Stimulated activated naive CD4-positive, alpha-beta T cell (primary cell): Measurements from ENCODE around the gene SLC6A4.
"Not testable (repeated sequence)": the region's sequence is repeated elsewhere in the genome, so short reads cannot be mapped to it uniquely, and the experiment has no call there.

Experiments
- DNase-seq, 6 experiments: peaks; one replicate each; lab custom pipeline; 2025; lab: John Stamatoyannopoulos, UW

Gene SLC6A4

DNA sequence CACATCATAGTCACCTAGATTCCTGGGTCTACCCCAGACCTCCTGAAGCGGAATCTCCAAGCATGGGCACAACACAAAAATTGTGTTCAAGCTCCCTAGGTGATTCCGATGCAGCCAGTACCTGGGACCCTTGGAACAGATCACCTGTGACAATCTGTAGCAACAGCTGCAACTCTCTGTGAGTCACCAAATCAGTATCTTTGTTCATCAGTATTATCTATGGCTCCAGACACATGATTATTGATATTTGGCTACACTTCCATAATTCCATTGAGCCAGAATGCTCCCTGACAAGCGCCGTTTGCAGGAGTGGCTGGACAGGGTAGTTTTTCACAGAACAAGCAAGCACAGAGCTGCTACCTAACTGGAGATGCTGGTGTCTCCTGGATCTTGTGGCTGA is 16.2 kb downstream of the SLC6A4 start:
- DNase-seq = no peak

DNA sequence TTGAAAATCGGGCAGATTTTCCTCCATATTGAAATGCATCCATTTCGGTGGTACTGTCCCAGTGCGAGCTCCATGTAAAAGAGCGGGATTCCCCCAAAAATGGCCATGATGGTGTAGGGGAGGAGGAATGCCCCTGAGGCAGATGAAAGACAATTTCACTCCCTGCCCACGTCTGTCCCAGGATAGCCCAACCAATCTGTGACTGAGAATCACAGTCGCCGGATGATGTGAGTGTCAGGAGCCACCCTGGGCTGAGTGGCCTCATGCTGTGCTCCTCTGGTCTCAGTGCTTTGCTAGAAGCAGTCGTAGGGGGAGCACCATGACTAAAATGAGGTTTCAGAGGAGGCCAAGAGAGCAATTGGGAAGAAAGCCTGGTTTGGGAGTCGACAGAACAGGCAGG is 16.7 kb downstream of the SLC6A4 start:
- no peak for DNase-seq

DNA sequence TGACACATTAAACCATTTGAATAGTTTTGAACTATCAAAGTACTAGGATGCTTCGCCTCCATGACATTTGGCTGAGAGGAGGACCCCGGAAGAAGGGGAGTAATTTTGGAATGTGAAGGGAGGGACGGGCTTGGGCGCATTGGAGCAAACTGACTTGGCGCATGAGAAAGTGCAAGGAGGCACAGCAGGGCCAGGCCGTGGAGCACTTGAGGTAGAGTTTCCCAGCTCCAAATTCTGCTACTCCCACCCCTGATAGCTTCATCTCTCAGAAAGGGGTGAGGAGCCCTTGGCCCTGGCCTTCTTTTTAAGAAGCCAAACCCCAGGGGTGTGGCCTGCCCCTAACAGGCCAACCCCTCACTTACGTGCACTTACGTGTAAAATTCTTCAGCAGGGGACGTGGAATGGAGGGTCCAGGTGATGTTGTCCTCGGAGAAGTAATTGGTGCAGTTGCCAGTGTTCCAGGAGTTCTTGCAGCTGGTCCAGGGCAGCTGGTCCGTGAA is 17.7 kb downstream of the SLC6A4 start:
- DNase-seq = no peak

DNA sequence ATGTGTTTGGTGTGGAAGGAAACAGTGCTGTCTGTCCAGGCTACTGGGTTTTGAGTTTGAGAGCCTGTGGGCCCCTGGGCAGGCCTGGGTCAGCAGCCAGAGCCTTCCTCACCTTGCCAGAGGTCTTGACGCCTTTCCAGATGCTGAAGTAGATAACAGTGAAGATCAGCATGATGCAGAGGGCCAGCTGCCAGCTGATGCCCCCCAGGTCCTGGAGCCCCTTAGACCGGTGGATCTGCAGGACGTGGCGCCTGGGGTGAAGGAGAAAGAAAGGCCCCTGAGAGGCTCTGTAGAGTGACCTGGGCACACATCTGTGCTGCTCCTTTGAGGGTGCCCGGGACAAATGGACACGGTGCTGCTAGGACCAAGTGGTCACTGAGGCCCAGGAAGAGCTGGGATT is 18.4 kb downstream of the SLC6A4 start:
- no peak for DNase-seq

DNA sequence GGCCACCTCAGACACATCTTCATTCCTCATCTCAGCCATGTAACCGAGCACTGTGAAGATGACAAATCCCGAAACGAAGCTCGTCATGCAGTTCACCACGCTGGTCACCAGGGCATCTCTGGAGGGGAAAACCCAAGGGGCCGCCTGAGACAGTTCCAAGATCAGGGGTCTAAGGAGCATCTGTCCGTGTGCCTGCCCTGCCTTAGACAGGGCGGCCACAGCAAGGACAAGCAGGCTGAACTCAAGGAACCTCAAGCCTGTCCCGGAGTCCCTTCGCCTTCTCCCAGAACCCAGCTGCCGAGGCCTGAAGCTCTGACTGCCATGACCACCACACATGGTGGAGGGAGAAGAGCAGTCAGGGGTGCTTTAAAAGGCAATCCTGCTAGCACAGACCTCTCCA is 22.7 kb downstream of the SLC6A4 start:
- no peak for DNase-seq

DNA sequence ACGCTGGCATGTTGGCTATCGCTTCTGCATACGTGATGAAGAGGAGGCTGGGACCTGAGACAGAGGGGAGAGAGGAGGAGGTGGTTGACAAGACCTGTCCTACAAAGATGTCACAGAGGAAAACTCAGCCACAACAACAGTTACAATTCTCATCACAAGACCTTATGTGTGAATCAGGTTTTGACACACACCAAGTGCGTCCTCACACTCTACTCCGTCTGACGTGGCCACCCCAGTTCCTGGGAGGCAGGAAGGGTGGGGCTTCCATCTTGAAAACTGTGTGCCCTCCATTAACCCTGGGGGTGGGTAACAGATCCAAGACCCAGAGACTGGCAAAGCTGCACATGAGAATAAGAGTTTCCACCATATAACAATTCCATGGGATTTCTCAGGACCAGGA is 24.1 kb downstream of the SLC6A4 start:
- DNase-seq = no peak

DNA sequence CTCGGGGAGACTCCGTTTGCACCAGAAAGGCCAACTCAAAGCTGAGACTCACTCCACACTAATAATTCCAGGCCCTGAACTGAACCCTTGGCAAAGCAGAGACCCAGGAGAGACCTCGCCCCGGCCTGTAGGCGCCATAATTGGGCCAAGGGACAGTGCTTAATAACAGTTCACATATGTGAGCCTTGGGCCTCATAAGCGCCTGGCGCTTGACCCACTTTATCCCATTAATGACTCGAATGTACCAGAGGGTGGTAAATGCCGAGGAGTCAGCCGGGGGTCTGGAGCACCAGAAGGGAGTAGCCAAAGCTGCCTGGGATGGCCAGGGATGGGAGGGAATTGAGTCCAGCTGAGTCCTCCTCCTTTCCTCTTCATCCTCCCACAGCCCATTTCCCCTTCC is 24.6 kb downstream of the SLC6A4 start:
- DNase-seq = no peak

DNA sequence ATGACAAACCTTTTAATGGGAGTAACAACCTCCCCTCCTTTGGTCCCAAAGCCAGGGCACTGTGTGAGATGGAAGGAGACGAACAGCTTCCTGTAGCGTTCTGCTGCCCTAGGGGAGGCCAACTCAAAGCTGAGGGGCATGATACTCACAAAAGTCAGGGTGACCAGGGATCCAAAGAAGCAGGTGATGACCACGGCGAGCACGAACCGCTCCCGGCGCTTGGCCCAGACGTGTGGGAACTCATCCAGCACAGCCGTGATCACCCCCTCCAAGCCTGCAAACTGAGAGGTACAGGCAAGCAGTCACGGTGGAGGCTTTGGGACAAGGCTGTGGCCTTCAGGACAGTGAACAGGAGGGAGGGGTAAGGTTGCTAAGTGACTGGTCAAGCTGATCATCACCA is 25.1 kb downstream of the SLC6A4 start:
- no peak for DNase-seq

DNA sequence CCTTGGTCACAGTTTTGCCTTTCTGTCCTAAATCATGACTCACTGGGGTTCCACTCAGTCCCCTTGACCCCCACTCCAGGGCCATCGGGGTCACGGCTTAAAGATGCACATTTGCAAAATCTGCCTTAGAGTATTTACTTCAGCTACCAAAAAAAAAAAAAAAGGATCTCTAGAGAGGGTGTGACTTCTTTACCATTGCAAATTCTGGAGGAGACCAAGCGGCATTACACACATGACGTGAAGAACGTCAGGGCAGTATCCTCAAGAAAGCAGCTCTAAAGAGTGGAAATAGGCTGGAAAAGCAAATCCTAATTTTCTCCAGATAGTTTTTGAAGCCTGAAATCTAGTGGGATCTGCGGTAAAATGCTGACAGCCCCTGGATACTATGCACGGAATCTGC is 25.6 kb downstream of the SLC6A4 start:
- no peak for DNase-seq

DNA sequence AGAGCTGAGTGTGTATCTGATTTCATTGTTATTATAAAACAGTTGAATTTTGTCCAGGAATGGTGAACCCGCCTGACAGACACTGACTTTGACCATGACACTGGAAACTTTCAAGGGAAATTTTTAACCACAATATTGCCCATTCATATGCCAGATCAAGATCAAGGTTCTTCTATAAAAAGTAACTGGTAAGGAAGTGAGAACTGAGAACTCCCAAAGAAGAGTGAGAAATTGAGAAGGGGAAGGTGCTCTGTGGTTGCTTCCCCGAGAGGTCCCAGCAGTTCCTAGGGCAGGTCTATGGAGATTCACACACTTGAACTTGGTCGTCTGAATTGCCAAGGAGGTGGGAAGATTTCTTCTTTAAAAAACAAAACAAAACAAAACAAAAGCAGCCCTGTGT is 27.3 kb downstream of the SLC6A4 start:
- no peak for DNase-seq

DNA sequence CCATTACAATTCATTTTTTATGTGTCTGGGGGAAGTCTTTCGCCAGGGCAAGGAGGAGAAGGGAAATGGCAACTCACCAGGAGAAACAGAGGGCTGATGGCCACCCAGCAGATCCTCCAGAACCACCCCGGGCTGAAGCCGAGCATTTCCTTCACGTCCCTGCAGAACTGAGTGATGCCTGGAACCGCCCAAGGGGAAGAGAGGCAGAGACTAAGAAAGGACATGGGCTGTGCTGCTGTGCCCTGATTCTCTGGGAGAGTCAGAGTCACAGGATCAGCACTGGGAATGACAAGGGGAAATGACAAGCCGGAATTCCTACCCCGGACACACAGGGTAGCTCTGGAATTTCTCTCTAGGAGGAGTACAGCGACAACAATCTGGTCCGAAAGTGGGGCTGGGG is 27.8 kb downstream of the SLC6A4 start:
- DNase-seq = no peak

DNA sequence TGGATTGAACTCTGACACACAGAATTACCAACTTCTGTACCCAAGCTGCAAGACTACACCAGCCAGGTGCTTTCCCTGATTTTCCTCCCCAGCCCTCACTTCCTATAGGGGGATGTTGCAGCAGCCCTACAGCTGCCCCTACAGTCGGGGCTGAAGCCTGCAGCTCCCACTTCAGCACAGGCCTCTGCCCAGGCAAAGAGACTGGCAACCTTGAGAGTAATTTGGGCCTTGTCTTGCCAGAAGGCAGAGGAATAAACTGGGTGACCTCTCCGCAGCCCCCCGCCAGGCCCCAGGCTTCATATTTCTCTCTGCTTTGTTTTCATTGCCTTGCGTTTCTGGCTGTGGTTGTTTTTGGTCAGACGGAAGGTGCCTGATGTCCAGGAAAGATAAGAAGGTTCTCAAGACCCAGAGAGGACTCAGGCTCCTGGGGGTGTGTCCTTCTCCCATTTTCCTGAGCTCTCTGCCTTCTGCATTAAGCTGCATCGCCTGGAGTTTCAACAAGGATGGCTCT is 32.0 kb downstream of the SLC6A4 start:
- no peak for DNase-seq

DNA sequence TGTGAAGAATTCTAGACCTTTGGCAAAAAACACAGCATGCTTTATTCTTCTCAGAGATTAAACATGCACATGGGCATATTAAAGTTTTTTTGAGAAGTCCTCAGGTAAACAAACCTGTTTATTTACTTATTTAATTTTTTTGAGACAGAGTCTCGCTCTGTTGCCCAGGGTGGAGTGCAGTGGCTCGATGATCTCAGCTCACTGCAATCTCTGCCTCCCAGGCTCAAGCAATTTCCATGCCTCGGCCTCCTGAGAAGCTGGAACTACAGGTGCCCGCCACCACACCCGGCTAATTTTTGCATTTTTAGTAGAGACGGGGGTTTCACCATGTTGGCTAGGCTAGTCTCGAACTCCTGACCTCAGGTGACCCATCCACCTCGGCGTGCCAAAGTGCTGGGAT is 34.8 kb downstream of the SLC6A4 start:
- not testable (repeated sequence) for DNase-seq

DNA sequence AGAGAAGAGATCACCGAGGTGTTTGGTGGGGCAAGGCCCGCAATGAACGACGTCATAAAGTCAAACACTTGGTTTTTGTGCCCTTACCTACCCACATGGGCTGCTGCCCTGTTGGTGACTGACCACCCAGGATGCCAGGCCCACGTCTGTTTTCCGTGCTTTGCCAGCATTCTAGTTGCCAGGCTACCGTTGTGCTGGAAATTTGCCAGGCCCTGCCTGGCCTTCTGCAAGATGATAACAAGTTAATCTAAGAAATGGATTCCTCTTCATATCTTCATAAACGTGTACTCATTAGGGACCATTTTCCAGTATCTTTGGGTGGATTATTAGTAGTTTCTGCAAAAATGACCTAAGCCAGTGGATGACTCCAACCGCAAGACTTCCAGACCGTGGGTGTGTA is 35.4 kb downstream of the SLC6A4 start:
- DNase-seq = no peak

DNA sequence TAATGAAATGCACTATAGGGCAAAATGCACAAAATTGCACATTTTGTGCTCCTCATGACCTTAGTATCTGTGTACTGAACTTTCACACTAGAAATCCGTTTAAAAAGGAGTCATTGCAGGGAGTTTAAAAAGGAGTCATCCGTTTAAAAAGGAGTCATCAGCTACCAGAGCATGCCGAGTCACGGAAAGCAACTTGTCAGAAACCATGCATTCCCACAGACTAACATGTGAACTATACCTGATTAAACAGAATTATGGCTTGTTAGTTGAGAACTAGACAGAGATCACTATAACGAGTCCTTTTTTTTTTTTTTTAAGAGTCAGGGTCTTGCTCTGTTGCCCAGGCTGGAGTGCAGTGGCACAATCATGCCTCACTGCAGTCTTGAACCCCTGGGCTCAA is 35.9 kb downstream of the SLC6A4 start:
- DNase-seq = no peak

DNA sequence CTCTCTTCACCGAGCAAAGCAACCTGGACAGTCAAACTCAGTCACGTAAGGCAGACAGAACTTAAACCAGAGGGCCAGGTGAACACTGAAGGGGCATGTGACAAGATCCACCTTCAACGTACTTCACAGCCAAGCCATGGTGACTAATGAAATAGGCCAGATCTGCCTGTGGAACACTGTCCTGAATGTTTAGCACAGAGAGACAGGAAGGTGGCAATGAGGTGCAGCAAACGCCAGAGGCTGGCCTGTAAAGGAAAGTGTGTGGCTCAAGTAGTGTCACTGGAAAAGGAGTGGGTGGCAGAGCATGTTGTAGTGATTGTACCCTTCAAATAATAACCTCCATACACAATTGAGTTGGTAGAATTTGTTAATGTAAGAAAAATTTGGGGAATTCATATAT is 38.1 kb downstream of the SLC6A4 start:
- DNase-seq = no peak

DNA sequence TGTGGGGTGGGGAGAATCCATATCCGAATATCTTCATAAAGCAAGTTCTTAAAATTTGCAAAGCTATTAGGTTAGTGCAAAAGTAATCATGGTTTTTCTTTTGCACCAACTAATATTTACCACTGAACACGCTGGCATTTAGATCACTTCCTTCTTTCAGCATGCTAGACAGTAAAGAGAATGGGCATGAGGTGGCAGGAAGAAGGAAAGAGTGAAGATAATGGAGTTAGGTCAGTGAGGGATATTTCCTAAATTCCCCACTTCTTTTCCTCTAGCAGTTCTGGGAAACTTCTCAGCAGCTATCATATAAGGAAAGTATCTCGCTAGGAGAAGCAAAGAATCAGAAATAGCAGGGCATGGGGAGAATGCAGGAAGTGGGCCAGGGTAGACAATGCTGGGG is 39.0 kb downstream of the SLC6A4 start:
- peak in 1 of 6 experiments; percentile 0 for DNase-seq

DNA sequence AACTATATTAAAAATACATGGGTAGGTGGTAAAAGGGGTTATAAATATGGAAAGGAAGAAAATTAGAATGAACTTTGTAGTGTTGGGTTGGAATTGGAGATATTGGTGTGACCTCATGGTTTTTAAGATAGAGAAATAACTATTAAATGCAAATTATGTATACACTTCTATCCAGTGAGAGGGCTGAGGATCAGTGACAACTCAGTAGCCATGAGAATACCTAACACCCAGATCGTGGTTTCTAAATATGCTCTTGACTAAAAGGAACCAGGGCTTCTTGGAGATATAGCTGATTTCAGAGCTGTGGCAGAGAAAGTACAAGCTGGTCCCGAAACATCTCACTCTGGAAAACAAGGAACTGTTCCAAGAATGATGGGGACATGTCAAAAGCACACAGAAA is 44.4 kb downstream of the SLC6A4 start:
- DNase-seq = no peak

DNA sequence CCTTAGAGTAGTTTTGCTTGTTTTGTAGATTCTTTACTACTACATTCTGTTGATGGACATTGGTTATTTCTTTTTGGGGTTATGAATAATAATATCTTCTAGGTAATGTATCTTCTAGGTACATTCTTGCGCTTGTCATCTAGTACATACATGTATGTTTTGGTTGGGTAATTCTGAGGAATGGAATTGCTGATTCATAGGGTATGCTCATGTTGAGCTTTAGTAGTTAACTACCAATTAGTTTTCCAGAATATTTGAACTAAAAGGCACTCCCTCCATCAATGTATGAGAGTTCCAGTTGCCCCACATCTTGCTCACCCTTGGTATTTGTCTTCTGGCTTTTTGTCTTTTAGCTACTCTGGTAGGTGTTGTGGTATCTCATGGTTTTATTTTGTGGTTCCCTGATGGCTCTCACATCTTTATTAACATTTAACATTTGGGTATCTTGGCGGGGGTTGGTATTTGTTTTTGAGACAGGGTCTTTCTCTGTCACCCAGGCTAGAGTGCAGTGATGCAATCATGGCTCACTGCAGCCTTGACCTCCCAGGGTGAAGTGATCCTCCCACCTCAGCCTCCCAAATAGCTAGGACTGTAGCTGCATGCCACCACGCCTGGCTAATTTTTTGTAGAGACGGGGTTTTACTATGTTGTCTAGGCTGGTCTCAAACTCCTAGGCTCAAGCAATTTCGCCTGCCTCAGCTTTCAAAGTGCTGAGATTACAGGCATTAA is 47.1 kb downstream of the SLC6A4 start:
- no peak for DNase-seq

DNA sequence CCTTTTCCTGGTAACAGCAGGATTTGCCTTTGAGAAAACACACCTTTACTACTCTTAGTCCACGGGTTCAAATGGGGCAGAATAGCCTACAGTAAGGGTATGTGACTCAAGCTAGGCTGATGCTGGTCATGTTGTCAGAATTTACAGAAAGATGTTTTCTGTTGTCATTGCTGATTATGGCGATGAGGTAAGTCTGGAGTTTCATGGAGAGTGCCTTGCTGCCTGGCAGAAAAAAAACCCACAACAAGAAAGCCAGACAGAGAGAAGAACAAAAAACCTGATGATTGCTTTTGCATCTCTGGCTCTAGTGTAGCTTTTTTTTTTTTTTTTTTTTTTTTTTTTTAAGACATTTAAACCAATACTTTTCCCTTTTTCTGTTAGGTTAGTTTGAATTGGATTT is 47.9 kb downstream of the SLC6A4 start:
- DNase-seq = no peak

DNA sequence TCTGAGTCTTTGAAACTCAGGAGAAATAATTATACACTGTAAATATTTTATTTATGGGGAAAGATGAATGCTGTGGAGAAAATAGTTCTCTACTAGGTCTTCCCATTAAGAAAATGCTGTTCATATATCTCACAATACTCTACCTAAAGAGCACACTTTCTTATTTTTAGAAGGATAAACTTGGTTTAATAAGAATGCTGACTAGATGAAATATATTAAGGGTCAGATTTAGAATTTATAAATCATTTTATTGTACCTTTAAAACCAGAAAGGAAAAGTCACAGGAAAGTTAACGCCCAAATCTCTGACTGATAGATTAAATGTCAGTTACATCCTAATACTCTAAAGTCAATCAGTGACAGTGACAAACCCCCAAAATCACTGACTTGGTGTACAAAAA is 48.7 kb downstream of the SLC6A4 start:
- DNase-seq = no peak

DNA sequence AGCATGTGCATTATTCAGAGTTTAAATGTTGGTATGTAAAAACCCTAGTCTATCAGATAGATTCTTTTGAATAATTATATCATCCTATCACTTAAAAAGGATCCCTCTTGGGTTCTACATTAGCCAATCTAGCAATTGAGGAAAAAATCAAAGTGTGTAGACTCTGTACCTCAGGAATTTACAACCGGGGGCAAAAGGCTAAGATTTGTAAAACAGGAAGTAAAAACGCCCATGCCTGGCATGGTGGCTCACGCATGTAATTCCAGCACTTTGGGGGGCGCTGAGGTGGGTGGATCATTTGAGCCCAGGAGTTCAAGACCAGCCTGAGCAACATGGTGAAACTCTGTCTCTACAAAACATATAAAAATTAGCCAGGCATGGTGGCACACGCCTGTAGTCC is 58.6 kb downstream of the SLC6A4 start:
- no peak for DNase-seq

DNA sequence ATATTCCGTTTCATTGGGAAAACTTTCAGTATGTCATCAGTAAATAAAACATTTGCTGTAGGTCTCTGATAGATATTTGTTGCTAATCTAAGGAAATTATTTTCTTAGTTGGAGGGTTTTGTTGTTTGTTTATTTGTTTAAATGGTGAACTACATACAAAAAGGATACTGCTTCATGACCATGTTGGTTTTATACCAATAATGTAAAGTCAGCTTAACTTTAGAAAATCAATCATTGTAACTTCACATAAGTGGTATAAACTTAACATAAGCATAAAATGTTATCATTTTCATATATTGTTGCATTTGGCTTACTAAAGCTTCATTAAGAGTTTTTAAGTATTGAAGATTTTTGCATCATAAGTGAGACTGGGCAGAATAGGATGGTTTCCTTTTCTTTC is 60.9 kb downstream of the SLC6A4 start:
- DNase-seq = no peak

DNA sequence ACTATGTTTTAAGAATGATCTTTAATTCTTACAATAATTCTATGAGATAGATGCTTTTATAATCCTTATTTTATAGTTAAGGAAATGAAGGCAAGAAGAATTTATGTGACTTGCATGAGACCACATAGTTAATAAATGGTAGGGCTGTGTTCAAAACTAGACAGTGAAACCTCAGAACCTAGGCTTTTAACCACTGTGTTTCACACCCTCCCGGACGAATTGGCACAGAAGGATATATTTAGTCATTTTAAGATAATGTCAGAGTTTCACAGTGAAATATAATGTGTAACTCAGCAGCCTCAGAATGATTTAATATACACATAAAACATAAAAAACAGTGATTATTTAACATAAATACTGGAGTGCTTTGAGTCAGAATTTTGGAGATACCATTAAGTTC is 61.8 kb downstream of the SLC6A4 start:
- no peak for DNase-seq
